Liver (tissue), 9 donors: ENCODE measurements around the gene SPDYE4. TPM values are rescaled to one million over a fixed set of nuclear protein-coding genes. Genes with fewer than 3 reads are reported as not detected.

Source experiments
- DNase-seq: peaks from one replicate; pipeline ENCODE4 v3.0.0-alpha.2; 2017; ENCODE audit warnings: low spot score
- H3K27ac ChIP-seq, 2 donors: one replicate each; pipeline ENCODE4 v1.7.0; 2013; ENCODE audit warnings: inconsistent platforms in 2 of 2, low read length in 2 of 2, control low read depth in 1 of 2, low read depth in 1 of 2, mild to moderate bottlenecking in 1 of 2
- H3K27me3 ChIP-seq, 4 donors: one replicate each; pipeline versions ENCODE4 v1.6.1 to v1.7.0; 2013; ENCODE audit warnings: low read length in 3 of 4, inconsistent platforms in 1 of 4, mild to moderate bottlenecking in 1 of 4, moderate library complexity in 1 of 4; ENCODE audit not compliant: control insufficient read depth in 4 of 4, insufficient read depth in 4 of 4
- H3K36me3 ChIP-seq, 4 donors: one replicate each; pipeline versions ENCODE4 v1.6.1 to v1.7.0; 2013; ENCODE audit warnings: low read length in 3 of 4, mild to moderate bottlenecking in 3 of 4, low read depth in 1 of 4, moderate library complexity in 1 of 4; ENCODE audit not compliant: control insufficient read depth in 4 of 4, insufficient read depth in 3 of 4
- H3K4me1 ChIP-seq, 4 donors: one replicate each; pipeline versions ENCODE4 v1.6.1 to v1.7.0; 2013; ENCODE audit warnings: low read length in 3 of 4, mild to moderate bottlenecking in 3 of 4, moderate library complexity in 1 of 4; ENCODE audit not compliant: control insufficient read depth in 4 of 4, insufficient read depth in 4 of 4
- H3K4me3 ChIP-seq, 3 donors: one replicate each; pipeline versions ENCODE4 v1.6.1 to v1.7.0; 2013; ENCODE audit warnings: low read length in 3 of 3, control low read depth in 1 of 3, low read depth in 1 of 3, mild to moderate bottlenecking in 1 of 3
- H3K9ac ChIP-seq, 2 donors: one replicate each; pipeline ENCODE4 v1.7.0; 2013; ENCODE audit warnings: low read length in 2 of 2, mild to moderate bottlenecking in 2 of 2, moderate library complexity in 2 of 2, control low read depth in 1 of 2, low read depth in 1 of 2
- H3K9me3 ChIP-seq, 4 donors: one replicate each; pipeline versions ENCODE4 v1.6.1 to v1.7.0; 2013; ENCODE audit warnings: low read length in 3 of 4; ENCODE audit not compliant: control insufficient read depth in 4 of 4
- ATF3 ChIP-seq: IDR thresholded peaks from 2 replicates; pipeline ENCODE4 v1.6.1; 2016; ENCODE audit warnings: antibody characterized with exemption
- CTCF ChIP-seq: fragments of 150-350 bp; IDR thresholded peaks from 2 replicates; pipeline ENCODE4 v1.5.1; 2017; ENCODE audit warnings: improper control_type of control experiment, low read depth, low read length; ENCODE audit not compliant: missing input control
- EGR1 ChIP-seq, 2 donors: IDR thresholded peaks; 2 replicates each; pipeline ENCODE4 v1.6.1; 2016 to 2018; ENCODE audit warnings: antibody characterized with exemption in 2 of 2, low read depth in 2 of 2
- FOXA1 ChIP-seq: IDR thresholded peaks from 2 replicates; pipeline ENCODE4 v1.6.1; 2016; ENCODE audit warnings: antibody characterized with exemption
- FOXA2 ChIP-seq: IDR thresholded peaks from 2 replicates; pipeline ENCODE4 v1.6.1; 2016; ENCODE audit warnings: antibody characterized with exemption
- GABPA ChIP-seq, 2 donors: IDR thresholded peaks in 1 of 2; conservative IDR thresholded peaks in 1 of 2; 2 replicates each; pipeline ENCODE4 v1.6.1; 2016; ENCODE audit warnings: antibody characterized with exemption in 2 of 2, mild to moderate bottlenecking in 1 of 2, moderate library complexity in 1 of 2
- HNF4A ChIP-seq, 2 donors: conservative IDR thresholded peaks; 2 replicates each; pipeline ENCODE4 v1.6.1; 2016; ENCODE audit warnings: antibody characterized with exemption in 2 of 2, mild to moderate bottlenecking in 2 of 2
- HNF4G ChIP-seq: IDR thresholded peaks from 2 replicates; pipeline ENCODE4 v1.6.1; 2016; ENCODE audit warnings: antibody characterized with exemption
- JUND ChIP-seq, 2 donors: IDR thresholded peaks; 2 replicates each; pipeline ENCODE4 v1.6.1; 2016; ENCODE audit warnings: antibody characterized with exemption in 2 of 2
- MAX ChIP-seq: IDR thresholded peaks from 2 replicates; pipeline ENCODE4 v1.6.1; 2016; ENCODE audit warnings: antibody characterized with exemption
- NR2F2 ChIP-seq: IDR thresholded peaks from 2 replicates; pipeline ENCODE4 v1.6.1; 2016; ENCODE audit warnings: antibody characterized with exemption
- RAD21 ChIP-seq, 2 donors: IDR thresholded peaks; 2 replicates each; pipeline ENCODE4 v1.6.1; 2016; ENCODE audit warnings: antibody characterized with exemption in 2 of 2, mild to moderate bottlenecking in 2 of 2
- REST ChIP-seq: IDR thresholded peaks from 2 replicates; pipeline ENCODE4 v1.6.1; 2016; ENCODE audit warnings: antibody characterized with exemption, mild to moderate bottlenecking
- RXRA ChIP-seq, 2 donors: IDR thresholded peaks; 2 replicates each; pipeline ENCODE4 v1.6.1; 2017 to 2018; ENCODE audit warnings: antibody characterized with exemption in 2 of 2, mild to moderate bottlenecking in 1 of 2
- SP1 ChIP-seq: IDR thresholded peaks from 2 replicates; pipeline ENCODE4 v1.6.1; 2018; ENCODE audit warnings: antibody characterized with exemption, mild to moderate bottlenecking
- TAF1 ChIP-seq: conservative IDR thresholded peaks from 2 replicates; pipeline ENCODE4 v1.6.1; 2016; ENCODE audit warnings: antibody characterized with exemption, mild to moderate bottlenecking
- YY1 ChIP-seq: IDR thresholded peaks from 2 replicates; pipeline ENCODE4 v1.6.1; 2016; ENCODE audit warnings: antibody characterized with exemption, mild to moderate bottlenecking
- ZBTB33 ChIP-seq: IDR thresholded peaks from 2 replicates; pipeline ENCODE4 v1.6.1; 2016; ENCODE audit warnings: antibody characterized with exemption
- WGBS: extraction: QIAGEN DNeasy Blood & Tissue Kit; methylation state at CpG from one replicate; pipeline ENCODE4 v1.1.7; 2013; 5-methylcytosine and 5-hydroxymethylcytosine counted together
- polyA plus RNA-seq, 2 donors: library from polyadenylated mRNA; stranded (reverse) in 1 of 2; unstranded in 1 of 2; fragments of 200-250 nt in 1 of 2; fragments of >200 nt in 1 of 2; fragmentation: Nextera tagmentation in 1 of 2; extraction: Ambion mirVana in 1 of 2; gene quantifications; one replicate each; pipeline versions ENCODE4 v1.2.1 to v1.2.3, GENCODE V29; 2013 to 2015
- total RNA-seq, 2 donors: library from RNA; depleted of rRNA; stranded (reverse); fragments of >200 nt; gene quantifications; one replicate each; pipeline ENCODE4 v1.2.3, GENCODE V29; 2014
- donor health status: healthy.
- donor health status: healthy.
- donor health status: healthy.
- donor health status: healthy.
- donor health status: healthy.

Gene SPDYE4
- total and polyA plus RNA-seq, 4 donors: not detected

- no peak for TF ChIP-seq ZBTB33
- TF ChIP-seq MAX: no peak
- TF ChIP-seq GABPA (IDR thresholded peaks at IDR 0.05 in 1 of 2, conservative IDR thresholded peaks at IDR 0.05 in 1 of 2): no peak
- TF ChIP-seq EGR1 (IDR thresholded peaks at IDR 0.05; ENCODE audit: low read depth in 2 of 2): no peak
Observed at GRCh38 chr17:8798176-8798845, 40.0 kb upstream of the SPDYE4 start (continued).

- H3K36me3 ChIP-seq: no peaks in the 10 kb centered on the region
- no peak for DNase-seq
- H3K9me3 ChIP-seq: no peaks in the 10 kb centered on the region
- TF ChIP-seq ZBTB33 (no peak), CTCF (no peak)
- H3K27ac ChIP-seq: no peak overlapping the region
- H3K4me1 ChIP-seq: peaks cover 0 to 4% (median 2%) of the 10 kb centered on the region in 4 donors
- peaks cover 0 to 4% (median 0%) of the 10 kb centered on the region in 4 donors for H3K27me3 ChIP-seq
- WGBS: 91% methylated on average over 14 of the region's 14 CpGs
- H3K4me3 ChIP-seq: no peak overlapping the region
- no peak overlapping the region for H3K9ac ChIP-seq
Observed at GRCh38 chr17:8797621-8798175, 39.4 kb upstream of the SPDYE4 start.

- 65% methylated on average over 7 of the region's 7 CpGs for WGBS
- no peak for DNase-seq
- peaks cover 0 to 4% (median 0%) of the 10 kb centered on the region in 4 donors for H3K27me3 ChIP-seq
- H3K36me3 ChIP-seq: no peaks in the 10 kb centered on the region
- H3K4me1 ChIP-seq: peaks cover 0 to 4% (median 2%) of the 10 kb centered on the region in 4 donors
- no peaks in the 10 kb centered on the region for H3K9me3 ChIP-seq
- H3K27ac ChIP-seq: no peak overlapping the region
- no peak overlapping the region for H3K9ac ChIP-seq
- H3K4me3 ChIP-seq: no peak overlapping the region
- TF ChIP-seq NR2F2 (no peak), HNF4A (conservative IDR thresholded peaks at IDR 0.05) (no peak), EGR1 (IDR thresholded peaks at IDR 0.05; ENCODE audit: low read depth in 2 of 2) (no peak), FOXA2 (no peak), HNF4G (no peak), RXRA (IDR thresholded peaks at IDR 0.05) (no peak), SP1 (no peak), REST (no peak), ATF3 (no peak), MAX (no peak), FOXA1 (no peak), YY1 (no peak), JUND (IDR thresholded peaks at IDR 0.05) (no peak), GABPA (IDR thresholded peaks at IDR 0.05 in 1 of 2, conservative IDR thresholded peaks at IDR 0.05 in 1 of 2) (no peak), RAD21 (IDR thresholded peaks at IDR 0.05) (no peak), TAF1 (no peak)
Observed at GRCh38 chr17:8794636-8795035, 36.3 kb upstream of the SPDYE4 start.
